LNCaP clone FGC (cell line): Measurements from ENCODE around the gene SBNO1.
"Not testable (repeated sequence)": the region's sequence is repeated elsewhere in the genome, so short reads cannot be mapped to it uniquely, and the experiment has no call there.

ENCODE experiments used
- DNase-seq: peaks from one replicate; pipeline ENCODE4 v3.0.0-alpha.2; 2011; ENCODE audit warnings: low read depth
- H3K4me3 ChIP-seq: 2 replicates; pipeline ENCODE4 v1.5.1; 2011; ENCODE audit warnings: mild to moderate bottlenecking, low read depth, low read length, control low read depth
- TF ChIP-seq, protein P1 (sequence below): IDR thresholded peaks from 2 replicates; pipeline ENCODE4 v1.5.1; 2012; ENCODE audit warnings: mild to moderate bottlenecking; ENCODE audit not compliant: control insufficient read depth, insufficient read depth; ENCODE audit errors: extremely low read depth

The SBNO1 gene

DNA sequence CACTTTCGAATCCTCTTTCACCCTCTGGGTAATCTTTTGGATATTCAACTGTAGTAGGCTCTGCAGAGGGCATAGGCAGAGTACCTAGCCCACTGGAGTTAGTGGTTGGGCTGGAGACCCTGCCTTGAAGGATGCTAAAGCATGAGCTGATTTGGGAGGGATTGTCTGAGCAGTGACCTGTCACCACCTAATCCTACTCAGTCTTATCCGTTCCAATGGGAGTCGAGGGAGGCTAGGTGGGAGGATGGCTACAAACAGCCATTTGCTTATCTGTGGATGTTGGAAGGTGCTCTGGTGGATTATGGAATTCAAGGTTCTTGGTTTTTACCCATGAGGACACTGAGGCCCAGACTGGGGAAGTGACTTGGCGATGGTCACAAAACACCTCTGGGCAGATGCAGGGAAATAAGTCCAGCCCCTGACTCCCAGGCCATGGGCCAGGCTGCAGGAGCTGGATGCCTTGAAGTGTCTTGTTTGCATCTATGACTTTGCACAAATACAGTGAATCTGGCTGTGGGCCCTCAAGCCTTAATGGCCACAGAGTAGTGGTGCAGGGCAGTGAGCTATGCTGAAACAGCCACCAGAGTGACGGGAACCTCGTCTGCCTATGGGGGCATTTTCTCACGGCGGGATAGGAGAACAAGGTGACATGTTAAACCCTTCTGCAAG, 23.0 kb upstream of the SBNO1 start:
- TF ChIP-seq, protein P1, sequence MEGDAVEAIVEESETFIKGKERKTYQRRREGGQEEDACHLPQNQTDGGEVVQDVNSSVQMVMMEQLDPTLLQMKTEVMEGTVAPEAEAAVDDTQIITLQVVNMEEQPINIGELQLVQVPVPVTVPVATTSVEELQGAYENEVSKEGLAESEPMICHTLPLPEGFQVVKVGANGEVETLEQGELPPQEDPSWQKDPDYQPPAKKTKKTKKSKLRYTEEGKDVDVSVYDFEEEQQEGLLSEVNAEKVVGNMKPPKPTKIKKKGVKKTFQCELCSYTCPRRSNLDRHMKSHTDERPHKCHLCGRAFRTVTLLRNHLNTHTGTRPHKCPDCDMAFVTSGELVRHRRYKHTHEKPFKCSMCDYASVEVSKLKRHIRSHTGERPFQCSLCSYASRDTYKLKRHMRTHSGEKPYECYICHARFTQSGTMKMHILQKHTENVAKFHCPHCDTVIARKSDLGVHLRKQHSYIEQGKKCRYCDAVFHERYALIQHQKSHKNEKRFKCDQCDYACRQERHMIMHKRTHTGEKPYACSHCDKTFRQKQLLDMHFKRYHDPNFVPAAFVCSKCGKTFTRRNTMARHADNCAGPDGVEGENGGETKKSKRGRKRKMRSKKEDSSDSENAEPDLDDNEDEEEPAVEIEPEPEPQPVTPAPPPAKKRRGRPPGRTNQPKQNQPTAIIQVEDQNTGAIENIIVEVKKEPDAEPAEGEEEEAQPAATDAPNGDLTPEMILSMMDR = no peak
- peak overlapping the region; percentile 58 for H3K4me3 ChIP-seq
- DNase-seq = no peak

DNA sequence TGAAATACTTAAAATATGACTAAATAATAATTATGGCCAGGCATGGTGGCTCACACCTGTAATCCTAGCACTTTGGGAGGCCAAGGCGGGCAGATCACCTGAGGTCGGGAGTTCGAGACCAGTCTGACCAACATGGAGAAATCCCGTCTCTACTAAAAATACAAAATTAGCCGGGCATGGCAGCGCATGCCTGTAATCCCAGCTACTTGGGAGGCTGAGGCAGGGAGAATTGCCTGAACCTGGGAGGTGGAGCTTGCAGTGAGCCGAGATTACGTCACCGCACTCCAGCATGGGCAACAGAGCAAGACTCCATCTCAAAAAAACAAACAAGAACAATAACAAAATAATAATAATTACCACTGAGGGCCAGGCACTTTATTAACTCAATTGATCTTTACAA, 20.9 kb upstream of the SBNO1 start:
- H3K4me3 ChIP-seq, DNase-seq: not testable (repeated sequence)

DNA sequence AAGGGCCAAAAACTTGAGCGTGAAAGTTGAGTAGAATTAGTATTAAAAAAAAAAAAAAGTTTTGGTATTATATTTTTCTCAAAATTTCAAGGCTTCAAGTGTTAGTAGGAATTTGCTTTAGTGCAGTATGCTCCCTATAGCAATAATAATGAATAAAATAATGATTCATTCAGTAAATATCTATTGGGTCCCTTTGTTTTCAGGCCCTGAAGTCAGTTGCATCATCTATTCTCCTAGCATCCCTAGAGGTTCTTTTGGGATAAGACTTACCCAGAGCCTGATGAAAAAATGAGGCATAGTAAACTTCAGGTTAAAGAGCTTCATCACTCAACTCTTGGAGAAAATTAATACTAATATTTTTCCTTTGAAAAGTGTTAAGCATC, 20.3 kb upstream of the SBNO1 start:
- no peak for DNase-seq
- peak overlapping the region; percentile 93 for H3K4me3 ChIP-seq
- TF ChIP-seq, protein P1 = no peak

DNA sequence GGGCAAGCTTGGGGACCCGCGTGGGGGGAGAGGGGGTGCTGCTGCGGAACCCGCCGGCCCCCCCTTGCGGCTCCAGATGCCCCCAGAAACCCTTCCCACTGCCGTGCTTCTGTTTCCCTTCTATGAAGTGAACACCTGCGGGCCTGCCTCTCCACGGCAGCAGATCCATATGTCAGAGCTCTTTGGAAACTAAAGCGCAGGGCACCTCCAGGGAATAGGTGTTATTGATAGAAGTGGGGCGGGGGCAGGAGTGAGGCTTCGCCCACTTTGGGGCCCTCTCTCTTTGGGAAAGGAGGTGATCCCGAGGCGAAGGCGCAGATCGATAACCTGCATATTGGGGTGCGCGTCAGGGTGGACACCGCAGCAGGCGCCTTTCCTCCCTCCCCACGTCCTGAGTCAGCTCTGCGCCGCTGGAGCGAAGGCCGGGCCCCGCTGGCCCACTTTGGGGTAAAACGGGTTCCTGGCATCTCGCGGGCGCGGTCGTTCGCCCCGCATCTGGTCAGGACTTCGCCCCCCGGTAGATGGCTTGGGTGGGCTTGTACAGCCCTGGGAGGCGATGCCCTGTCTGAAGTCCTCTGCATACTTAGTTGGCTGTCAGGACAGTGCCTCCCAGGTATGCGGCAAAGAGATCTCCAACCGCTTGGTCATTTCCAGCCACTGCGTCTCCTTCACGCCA, 19.8 kb upstream of the SBNO1 start:
- TF ChIP-seq, protein P1 = no peak
- no peak for DNase-seq
- H3K4me3 ChIP-seq = peak overlapping the region; percentile 93

DNA sequence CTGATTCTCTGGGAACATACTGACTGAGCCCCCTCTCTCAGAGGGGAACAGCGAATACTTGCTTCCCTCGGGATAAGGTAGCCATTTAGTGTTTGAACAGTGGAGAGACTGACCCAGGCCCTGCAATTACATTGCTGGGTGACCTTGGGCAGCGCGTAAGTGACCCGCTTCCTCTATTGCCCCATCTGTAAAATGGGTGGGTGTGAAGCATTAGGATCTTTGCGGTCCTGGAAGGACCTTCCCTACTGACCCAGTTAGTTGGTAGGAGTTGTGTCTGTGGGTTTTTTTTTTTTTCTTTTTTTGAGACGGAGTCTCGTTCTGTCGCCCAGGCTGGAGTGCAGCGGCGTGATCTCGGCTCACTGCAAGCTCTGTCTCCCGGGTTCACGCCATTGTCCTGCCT, 18.0 kb upstream of the SBNO1 start:
- peak overlapping the region; percentile 93 for H3K4me3 ChIP-seq
- no peak for DNase-seq
- TF ChIP-seq, protein P1 = no peak

DNA sequence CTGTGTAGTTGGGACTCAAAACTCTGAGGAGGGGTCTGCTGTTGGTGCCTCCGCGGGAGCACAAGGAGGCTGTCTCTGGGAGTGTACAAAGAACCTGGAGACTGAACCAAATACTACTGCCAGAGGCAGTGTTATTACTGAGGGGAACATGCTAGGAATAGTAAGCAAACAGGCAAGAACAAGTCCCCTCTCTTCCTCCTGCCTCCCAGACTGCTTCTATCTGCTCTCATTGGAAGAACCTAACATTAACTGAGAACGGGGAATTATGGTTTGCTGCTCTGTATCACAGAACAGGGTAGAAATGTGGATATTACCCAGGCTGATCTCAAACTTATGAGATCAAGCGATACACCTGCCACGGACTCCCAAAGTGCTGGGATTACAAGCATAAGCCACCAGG, 14.7 kb upstream of the SBNO1 start:
- H3K4me3 ChIP-seq = no peak overlapping the region
- TF ChIP-seq, protein P1 = no peak
- DNase-seq = peak; percentile 50

DNA sequence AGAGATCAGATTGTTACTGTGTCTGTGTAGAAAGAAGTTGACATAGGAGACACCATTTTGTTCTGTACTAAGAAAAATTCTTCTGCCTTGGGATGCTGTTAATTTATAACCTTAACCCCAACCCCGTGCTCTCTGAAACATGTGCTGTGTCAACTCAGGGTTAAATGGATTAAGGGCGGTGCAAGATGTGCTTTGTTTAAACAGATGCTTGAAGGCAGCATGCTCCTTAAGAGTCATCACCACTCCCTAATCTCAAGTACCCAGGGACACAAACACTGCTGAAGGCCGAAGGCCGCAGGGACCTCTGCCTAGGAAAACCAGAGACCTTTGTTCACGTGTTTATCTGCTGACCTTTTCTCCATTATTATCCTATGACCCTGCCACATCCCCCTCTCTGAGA, 7.8 kb upstream of the SBNO1 start:
- not testable (repeated sequence) for DNase-seq, H3K4me3 ChIP-seq

DNA sequence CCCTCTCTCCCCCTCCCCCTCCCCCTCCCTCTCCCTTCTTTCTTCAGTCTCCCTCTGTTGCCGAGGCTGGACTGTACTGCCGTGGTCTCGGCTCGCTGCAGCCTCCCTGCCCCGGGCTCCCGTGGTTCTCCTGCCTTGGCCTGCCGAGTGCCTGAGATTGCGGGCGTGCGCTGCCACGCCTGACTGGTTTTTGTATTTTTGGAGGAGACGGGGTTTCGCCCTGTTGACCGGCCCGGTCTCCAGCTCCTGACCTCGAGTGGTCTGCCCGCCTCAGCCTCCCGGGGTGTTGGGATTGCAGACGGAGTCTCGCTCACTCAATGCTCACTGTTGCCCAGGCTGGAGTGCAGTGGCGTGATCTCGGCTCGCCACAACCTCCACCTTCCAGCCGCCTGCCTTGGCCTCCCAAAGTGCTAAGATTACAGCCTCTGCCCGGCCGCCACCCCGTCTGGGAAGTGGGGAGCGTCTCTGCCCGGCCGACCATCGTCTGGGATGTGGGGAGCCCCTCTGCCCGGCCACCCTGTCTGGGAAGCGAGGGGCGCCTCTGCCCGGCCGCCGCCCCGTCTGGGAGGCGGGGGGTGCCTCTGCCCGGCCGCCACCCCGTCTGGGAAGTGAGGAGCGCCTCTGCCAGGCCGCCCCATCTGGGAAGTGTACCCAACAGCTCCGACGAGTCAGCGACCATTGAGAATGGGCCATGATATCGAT, 7.2 kb upstream of the SBNO1 start:
- not testable (repeated sequence) for DNase-seq

More for the DNA sequence above, 7.2 kb upstream of the SBNO1 start:
- not testable (repeated sequence) for H3K4me3 ChIP-seq
